ENCODE data around the gene CEP135. TPM values are rescaled to one million over a fixed set of nuclear protein-coding genes. Genes with fewer than 3 reads are reported as not detected.

Gene CEP135
- total and polyA plus RNA-seq, 7 donors = 0.92 to 8.6 (median 4.3) TPM

DNA sequence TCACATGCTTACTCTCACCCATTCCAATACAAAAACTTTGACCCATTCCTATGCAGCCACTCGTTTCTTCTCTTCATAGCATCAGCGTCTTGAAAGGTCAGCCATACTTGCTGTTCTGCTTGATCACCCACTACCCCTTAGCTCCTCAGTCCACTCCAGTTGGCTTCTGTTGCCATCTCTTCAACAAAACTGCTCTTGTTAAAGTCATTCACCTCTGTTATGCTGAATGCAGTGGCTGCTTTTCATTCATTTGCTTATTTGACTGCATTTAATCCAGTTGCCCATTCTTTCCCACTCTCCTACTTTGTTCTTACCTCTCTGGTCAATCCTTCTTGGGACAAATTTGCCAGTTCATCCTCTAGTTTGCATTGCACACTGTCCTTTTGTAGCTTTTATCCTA is 24.9 kb downstream of the CEP135 start:
- peaks cover 0 to 30% (median 0%) of the 10 kb centered on the region in 4 donors for H3K36me3 ChIP-seq
- no peak for DNase-seq
- H3K4me1 ChIP-seq = no peaks in the 10 kb centered on the region
- no peaks in the 10 kb centered on the region for H3K9me3 ChIP-seq
- no peaks in the 10 kb centered on the region for H3K27me3 ChIP-seq
- H3K4me3 ChIP-seq = no peak overlapping the region
- no peak for TF ChIP-seq EP300 (IDR thresholded peaks at IDR 0.05)
- TF ChIP-seq POLR2AphosphoS5 (IDR thresholded peaks at IDR 0.05) = no peak
- TF ChIP-seq POLR2A (IDR thresholded peaks at IDR 0.05) = no peak
- TF ChIP-seq, protein P1, sequence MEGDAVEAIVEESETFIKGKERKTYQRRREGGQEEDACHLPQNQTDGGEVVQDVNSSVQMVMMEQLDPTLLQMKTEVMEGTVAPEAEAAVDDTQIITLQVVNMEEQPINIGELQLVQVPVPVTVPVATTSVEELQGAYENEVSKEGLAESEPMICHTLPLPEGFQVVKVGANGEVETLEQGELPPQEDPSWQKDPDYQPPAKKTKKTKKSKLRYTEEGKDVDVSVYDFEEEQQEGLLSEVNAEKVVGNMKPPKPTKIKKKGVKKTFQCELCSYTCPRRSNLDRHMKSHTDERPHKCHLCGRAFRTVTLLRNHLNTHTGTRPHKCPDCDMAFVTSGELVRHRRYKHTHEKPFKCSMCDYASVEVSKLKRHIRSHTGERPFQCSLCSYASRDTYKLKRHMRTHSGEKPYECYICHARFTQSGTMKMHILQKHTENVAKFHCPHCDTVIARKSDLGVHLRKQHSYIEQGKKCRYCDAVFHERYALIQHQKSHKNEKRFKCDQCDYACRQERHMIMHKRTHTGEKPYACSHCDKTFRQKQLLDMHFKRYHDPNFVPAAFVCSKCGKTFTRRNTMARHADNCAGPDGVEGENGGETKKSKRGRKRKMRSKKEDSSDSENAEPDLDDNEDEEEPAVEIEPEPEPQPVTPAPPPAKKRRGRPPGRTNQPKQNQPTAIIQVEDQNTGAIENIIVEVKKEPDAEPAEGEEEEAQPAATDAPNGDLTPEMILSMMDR (IDR thresholded peaks at IDR 0.05) = no peak
- H3K27ac ChIP-seq = no peak overlapping the region
- 94 to 96% methylated on average over 2 of the region's 2 CpGs for WGBS, 2 donors
- intact Hi-C loops (cut with DNase I) = no loop called here

DNA sequence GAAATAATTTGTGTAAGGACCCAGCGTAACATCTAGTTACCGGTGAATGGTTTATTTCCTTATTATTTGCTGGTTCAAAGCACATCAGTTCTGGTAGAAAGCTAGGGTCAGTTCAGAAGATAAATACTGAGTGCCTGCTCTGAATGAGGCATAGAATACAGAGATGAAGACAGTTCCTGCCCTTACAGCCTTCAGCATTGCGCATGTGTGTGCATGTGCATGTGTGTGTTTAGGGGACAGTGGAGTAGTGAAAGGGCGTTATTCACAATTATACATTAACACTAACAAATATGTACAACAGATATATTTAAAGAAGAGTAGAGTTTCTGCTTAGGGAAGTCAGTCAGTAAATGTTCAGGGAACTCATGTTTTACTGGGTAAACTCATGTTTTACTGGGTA is 29.1 kb downstream of the CEP135 start:
- WGBS, 2 donors = 92 to 97% methylated on average over 4 of the region's 4 CpGs
- Histone ChIP-seq H3K4me1 (no peaks in the 10 kb centered on the region), H3K27ac (no peak overlapping the region), H3K4me3 (no peak overlapping the region), H3K27me3 (no peaks in the 10 kb centered on the region), H3K36me3 (peaks cover 0 to 40% (median 0%) of the 10 kb centered on the region in 4 donors), H3K9me3 (no peaks in the 10 kb centered on the region)
- DNase-seq = no peak
- intact Hi-C loops (cut with DNase I) = no loop called here
- no peak for TF ChIP-seq POLR2AphosphoS5 (IDR thresholded peaks at IDR 0.05)
- TF ChIP-seq POLR2A (IDR thresholded peaks at IDR 0.05) = no peak
- TF ChIP-seq EP300 (IDR thresholded peaks at IDR 0.05) = no peak
- TF ChIP-seq, protein P1 (IDR thresholded peaks at IDR 0.05) = no peak

DNA sequence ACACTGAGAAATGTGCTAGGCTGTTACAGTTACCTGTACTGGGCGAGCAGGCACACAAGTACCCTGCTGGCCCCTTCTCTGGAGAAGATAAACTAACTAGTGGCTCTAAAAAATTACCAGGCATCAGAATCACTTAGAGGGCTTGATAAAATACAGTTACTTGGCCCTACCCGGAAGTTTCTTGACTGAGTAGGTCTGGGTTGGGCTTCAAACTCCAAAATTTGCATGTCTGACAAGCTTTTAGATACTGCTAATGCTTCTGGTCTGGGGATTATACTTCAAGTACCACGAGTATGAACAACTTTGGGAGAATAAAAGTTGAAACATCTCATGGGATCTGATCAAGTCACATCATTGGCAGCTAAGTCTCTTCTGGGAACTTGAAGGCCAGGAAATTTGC is 30.8 kb downstream of the CEP135 start:
- no peaks in the 10 kb centered on the region for H3K27me3 ChIP-seq
- peaks cover 0 to 35% (median 0%) of the 10 kb centered on the region in 4 donors for H3K36me3 ChIP-seq
- DNase-seq = no peak
- H3K4me3 ChIP-seq = no peak overlapping the region
- no peak for TF ChIP-seq POLR2AphosphoS5 (IDR thresholded peaks at IDR 0.05)
- no peaks in the 10 kb centered on the region for H3K9me3 ChIP-seq
- WGBS, 2 donors = 88 to 90% methylated on average over 3 of the region's 3 CpGs
- H3K27ac ChIP-seq = no peak overlapping the region
- H3K4me1 ChIP-seq = no peaks in the 10 kb centered on the region
- intact Hi-C loops (cut with DNase I) = no loop called here

DNA sequence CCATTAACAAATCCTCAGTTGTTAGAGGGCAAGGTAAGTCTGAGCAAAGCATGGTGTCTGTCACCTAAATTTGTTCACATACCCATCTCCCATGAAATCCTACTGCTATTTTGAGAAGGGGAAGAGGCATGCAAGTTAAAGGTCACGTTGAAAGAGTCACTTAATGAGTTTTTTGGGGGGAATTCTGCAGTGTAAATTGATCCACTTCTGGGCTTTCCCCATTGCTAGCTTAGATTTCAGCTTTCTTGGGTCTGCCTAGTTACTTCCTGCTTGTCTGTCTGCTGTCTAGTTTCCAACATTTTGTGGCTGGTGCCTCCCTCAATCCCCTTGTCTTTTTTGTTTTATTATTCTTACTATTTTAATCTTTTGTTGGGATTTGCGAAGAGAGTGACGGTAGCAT is 32.0 kb downstream of the CEP135 start:
- no peak overlapping the region for H3K27ac ChIP-seq
- WGBS, 2 donors = 85 to 89% methylated on average over 3 of the region's 3 CpGs
- H3K36me3 ChIP-seq = peaks cover 0 to 42% (median 2%) of the 10 kb centered on the region in 4 donors
- H3K27me3 ChIP-seq = no peaks in the 10 kb centered on the region
- H3K4me1 ChIP-seq = no peaks in the 10 kb centered on the region
- TF ChIP-seq, protein P1 (IDR thresholded peaks at IDR 0.05) = no peak
- no peak overlapping the region for H3K4me3 ChIP-seq
- intact Hi-C loops (cut with DNase I) = no loop called here
- H3K9me3 ChIP-seq = no peaks in the 10 kb centered on the region
- no peak for DNase-seq

DNA sequence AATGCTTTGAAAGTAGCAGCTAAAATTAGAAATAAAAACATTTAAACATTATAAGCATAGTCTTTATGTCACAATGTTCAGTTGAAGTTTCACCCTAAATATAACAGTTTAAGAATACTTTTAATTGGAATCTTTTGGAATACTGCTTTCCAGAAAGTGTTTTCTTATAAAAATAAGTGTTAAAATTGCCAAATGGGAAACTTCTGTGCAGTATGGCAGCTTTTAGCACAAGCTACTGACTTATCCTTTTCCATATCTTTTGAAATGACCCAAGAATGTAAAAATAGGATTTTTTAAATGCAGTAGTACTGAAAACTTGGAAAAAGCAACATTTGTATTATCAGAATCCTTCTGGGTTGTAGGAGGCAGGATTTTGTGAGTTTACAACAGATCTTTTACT is 34.2 kb downstream of the CEP135 start:
- TF ChIP-seq EP300 (IDR thresholded peaks at IDR 0.05) (no peak), POLR2AphosphoS5 (IDR thresholded peaks at IDR 0.05) (no peak), POLR2A (IDR thresholded peaks at IDR 0.05) (no peak)
- TF ChIP-seq, protein P1 (IDR thresholded peaks at IDR 0.05) = no peak
- intact Hi-C loops (cut with DNase I) = no loop called here
- Histone ChIP-seq H3K4me1 (no peaks in the 10 kb centered on the region), H3K27me3 (no peaks in the 10 kb centered on the region), H3K36me3 (peaks cover 0 to 50% (median 6%) of the 10 kb centered on the region in 4 donors), H3K27ac (no peak overlapping the region), H3K9me3 (no peaks in the 10 kb centered on the region), H3K4me3 (no peak overlapping the region)
- no peak for DNase-seq

Data from sigmoid colon (tissue), 7 donors.